ENCODE measurements around the gene AP1G2.

DNA sequence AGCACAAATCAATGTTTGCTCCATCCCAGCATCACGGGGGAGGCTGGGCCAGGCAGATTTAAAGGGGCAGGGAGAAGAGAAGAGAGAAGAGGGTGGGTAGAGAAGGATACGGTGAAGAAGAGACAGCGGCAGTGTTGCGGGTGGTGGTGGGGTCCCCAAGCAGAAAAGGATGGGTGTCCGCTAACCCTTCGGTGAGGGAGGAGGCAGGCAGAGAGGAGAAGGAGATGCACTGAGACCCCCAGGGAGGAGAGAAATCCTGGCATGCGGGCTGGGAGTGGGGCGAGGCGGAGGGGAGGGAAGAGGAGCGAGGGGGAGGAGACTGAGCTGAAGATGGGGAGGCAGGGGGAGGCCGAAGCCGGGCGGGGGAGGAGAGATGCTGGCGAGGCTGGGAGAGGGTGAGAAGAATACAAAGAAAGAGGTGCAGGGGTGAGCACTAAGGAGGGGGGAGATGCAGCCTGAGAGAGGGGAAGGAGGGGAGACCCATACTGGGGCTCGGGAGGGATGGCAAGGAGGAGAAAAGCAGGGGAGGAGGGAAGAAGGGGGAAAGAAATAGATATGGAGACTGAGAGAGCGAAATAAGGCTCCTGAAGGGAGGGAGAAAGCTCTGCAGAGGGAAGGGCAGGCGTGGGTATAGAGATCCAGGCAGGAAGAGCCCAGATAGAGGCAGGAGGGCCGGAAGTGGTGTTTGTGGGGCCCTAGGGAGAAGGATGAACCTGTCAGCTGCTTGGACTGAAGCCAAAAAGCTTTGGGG, 11.1 kb upstream of the AP1G2 start, which contains the start of gene JPH4:
- TF ChIP-seq, protein P1, sequence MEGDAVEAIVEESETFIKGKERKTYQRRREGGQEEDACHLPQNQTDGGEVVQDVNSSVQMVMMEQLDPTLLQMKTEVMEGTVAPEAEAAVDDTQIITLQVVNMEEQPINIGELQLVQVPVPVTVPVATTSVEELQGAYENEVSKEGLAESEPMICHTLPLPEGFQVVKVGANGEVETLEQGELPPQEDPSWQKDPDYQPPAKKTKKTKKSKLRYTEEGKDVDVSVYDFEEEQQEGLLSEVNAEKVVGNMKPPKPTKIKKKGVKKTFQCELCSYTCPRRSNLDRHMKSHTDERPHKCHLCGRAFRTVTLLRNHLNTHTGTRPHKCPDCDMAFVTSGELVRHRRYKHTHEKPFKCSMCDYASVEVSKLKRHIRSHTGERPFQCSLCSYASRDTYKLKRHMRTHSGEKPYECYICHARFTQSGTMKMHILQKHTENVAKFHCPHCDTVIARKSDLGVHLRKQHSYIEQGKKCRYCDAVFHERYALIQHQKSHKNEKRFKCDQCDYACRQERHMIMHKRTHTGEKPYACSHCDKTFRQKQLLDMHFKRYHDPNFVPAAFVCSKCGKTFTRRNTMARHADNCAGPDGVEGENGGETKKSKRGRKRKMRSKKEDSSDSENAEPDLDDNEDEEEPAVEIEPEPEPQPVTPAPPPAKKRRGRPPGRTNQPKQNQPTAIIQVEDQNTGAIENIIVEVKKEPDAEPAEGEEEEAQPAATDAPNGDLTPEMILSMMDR (IDR thresholded peaks at IDR 0.05; ENCODE audit: poor library complexity, severe bottlenecking), result peak; percentile 5
- TF ChIP-seq EP300 (conservative IDR thresholded peaks at IDR 0.05; ENCODE audit: poor library complexity, severe bottlenecking), result peak; percentile 47
- peak; percentile 9 for TF ChIP-seq SMC3 (conservative IDR thresholded peaks at IDR 0.05; ENCODE audit: poor library complexity)
- TF ChIP-seq POLR2AphosphoS5 (IDR thresholded peaks at IDR 0.05), result peak; percentile 87
- TF ChIP-seq EZH2 (IDR thresholded peaks at IDR 0.05; ENCODE audit: borderline replicate concordance, insufficient read depth, low read length, poor library complexity, severe bottlenecking), result no peak
- TF ChIP-seq, protein P2, sequence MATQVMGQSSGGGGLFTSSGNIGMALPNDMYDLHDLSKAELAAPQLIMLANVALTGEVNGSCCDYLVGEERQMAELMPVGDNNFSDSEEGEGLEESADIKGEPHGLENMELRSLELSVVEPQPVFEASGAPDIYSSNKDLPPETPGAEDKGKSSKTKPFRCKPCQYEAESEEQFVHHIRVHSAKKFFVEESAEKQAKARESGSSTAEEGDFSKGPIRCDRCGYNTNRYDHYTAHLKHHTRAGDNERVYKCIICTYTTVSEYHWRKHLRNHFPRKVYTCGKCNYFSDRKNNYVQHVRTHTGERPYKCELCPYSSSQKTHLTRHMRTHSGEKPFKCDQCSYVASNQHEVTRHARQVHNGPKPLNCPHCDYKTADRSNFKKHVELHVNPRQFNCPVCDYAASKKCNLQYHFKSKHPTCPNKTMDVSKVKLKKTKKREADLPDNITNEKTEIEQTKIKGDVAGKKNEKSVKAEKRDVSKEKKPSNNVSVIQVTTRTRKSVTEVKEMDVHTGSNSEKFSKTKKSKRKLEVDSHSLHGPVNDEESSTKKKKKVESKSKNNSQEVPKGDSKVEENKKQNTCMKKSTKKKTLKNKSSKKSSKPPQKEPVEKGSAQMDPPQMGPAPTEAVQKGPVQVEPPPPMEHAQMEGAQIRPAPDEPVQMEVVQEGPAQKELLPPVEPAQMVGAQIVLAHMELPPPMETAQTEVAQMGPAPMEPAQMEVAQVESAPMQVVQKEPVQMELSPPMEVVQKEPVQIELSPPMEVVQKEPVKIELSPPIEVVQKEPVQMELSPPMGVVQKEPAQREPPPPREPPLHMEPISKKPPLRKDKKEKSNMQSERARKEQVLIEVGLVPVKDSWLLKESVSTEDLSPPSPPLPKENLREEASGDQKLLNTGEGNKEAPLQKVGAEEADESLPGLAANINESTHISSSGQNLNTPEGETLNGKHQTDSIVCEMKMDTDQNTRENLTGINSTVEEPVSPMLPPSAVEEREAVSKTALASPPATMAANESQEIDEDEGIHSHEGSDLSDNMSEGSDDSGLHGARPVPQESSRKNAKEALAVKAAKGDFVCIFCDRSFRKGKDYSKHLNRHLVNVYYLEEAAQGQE (IDR thresholded peaks at IDR 0.05; ENCODE audit: borderline replicate concordance), result peak; percentile 56
- TF ChIP-seq TAF1 (IDR thresholded peaks at IDR 0.05; ENCODE audit: low read depth), result peak; percentile 72
- peak; percentile 24 for TF ChIP-seq RAD21 (conservative IDR thresholded peaks at IDR 0.05)
- TF ChIP-seq MXI1 (conservative IDR thresholded peaks at IDR 0.05; ENCODE audit: poor library complexity, severe bottlenecking), result peak; percentile 40
